Endothelial cell of umbilical vein (primary cell): ENCODE results near the gene TBC1D10A. TPM values are rescaled to one million over a fixed set of nuclear protein-coding genes. Genes with fewer than 3 reads are reported as not detected.

Source experiments
- BruUV-seq: library from RNA; stranded (reverse); fragments of 400-500 nt; replicated peaks from 2 replicates; lab custom pipeline; 2021; lab: Mats Ljungman, UMichigan
- CTCF ChIA-PET: fragments of 300-600, 350-600 bp; sonication (Branson Sonifier 250); formaldehyde crosslinking; loops from one replicate; lab custom pipeline; 2021; ENCODE audit warnings: antibody characterized with exemption, inconsistent platforms; lab: Charles Lee
- POLR2A ChIA-PET: fragments of 300-600, 350-600 bp; sonication (Branson Sonifier 250); formaldehyde crosslinking; loops from one replicate; lab custom pipeline; 2021; ENCODE audit warnings: antibody characterized with exemption, inconsistent platforms; lab: Charles Lee
- DNase-seq: peaks from one replicate; pipeline ENCODE4 v3.0.0-alpha.2; 2011; ENCODE audit warnings: low read depth, low spot score
- FAIRE-seq: peaks from 2 replicates; lab custom pipeline; 2011; peaks lifted over from hg19 to GRCh38; lab: Jason Lieb, UNC
- H2AFZ ChIP-seq: 2 replicates; pipeline ENCODE4 v1.6.0; 2012; ENCODE audit warnings: low read depth, low read length, control low read depth, inconsistent platforms
- H3K27ac ChIP-seq: 2 replicates; pipeline ENCODE4 v1.5.1; 2011; ENCODE audit warnings: low read depth, mild to moderate bottlenecking, control low read depth, low read length, moderate library complexity; ENCODE audit not compliant: insufficient read depth
- H3K27me3 ChIP-seq, 2 experiments: 2 replicates each; pipeline versions ENCODE4 v1.6.0 to v1.6.1; 2011; ENCODE audit warnings: low read length in 2 of 2, mixed read lengths in 1 of 2; ENCODE audit not compliant: control insufficient read depth in 2 of 2, insufficient read depth in 2 of 2
- H3K36me3 ChIP-seq, 2 experiments: 2 replicates in 1 of 2; 3 replicates in 1 of 2; pipeline ENCODE4 v1.5.1; 2011; ENCODE audit warnings: low read length in 2 of 2, mild to moderate bottlenecking in 1 of 2, moderate library complexity in 1 of 2; ENCODE audit not compliant: control insufficient read depth in 2 of 2, insufficient read depth in 2 of 2; ENCODE audit errors: extremely low read depth in 1 of 2
- H3K4me1 ChIP-seq: 3 replicates; pipeline ENCODE4 v1.5.1; 2011; ENCODE audit warnings: mild to moderate bottlenecking, low read length; ENCODE audit not compliant: control insufficient read depth, insufficient read depth; ENCODE audit errors: extremely low read depth
- H3K4me2 ChIP-seq: 2 replicates; pipeline ENCODE4 v1.6.1; 2011; ENCODE audit warnings: low read length, control low read depth, mixed read lengths; ENCODE audit not compliant: insufficient read depth
- H3K4me3 ChIP-seq, 3 experiments: fragments of 200-600 bp in 1 of 3; sonication (generic), shearing (Covaris generic) in 1 of 3; replicated peaks in 1 of 3; 2 replicates each; pipeline ENCODE4 v1.5.1; 2011 to 2016; ENCODE audit warnings: control low read depth in 3 of 3, low read length in 3 of 3, mild to moderate bottlenecking in 2 of 3, inconsistent platforms in 1 of 3, low read depth in 1 of 3, moderate library complexity in 1 of 3; ENCODE audit not compliant: insufficient read depth in 1 of 3
- H3K79me2 ChIP-seq: 2 replicates; pipeline ENCODE4 v1.6.0; 2012; ENCODE audit warnings: low read length, inconsistent platforms; ENCODE audit not compliant: control insufficient read depth, insufficient read depth
- H3K9ac ChIP-seq: replicated peaks from 2 replicates; pipeline ENCODE3; 2011; ENCODE audit warnings: low read length, control low read depth; ENCODE audit not compliant: insufficient read depth; ENCODE audit errors: extremely low read depth
- H3K9me1 ChIP-seq: replicated peaks from 3 replicates; pipeline ENCODE4 v1.6.0; 2011; ENCODE audit warnings: mild to moderate bottlenecking, low read length; ENCODE audit not compliant: control insufficient read depth, insufficient read depth; ENCODE audit errors: extremely low read depth
- H3K9me3 ChIP-seq: replicated peaks from 2 replicates; pipeline ENCODE4 v1.5.1; 2012; ENCODE audit warnings: low read length, inconsistent platforms; ENCODE audit not compliant: control insufficient read depth, insufficient read depth
- H4K20me1 ChIP-seq: replicated peaks from 2 replicates; pipeline ENCODE3; 2011; ENCODE audit warnings: mild to moderate bottlenecking, low read length; ENCODE audit not compliant: control insufficient read depth, insufficient read depth; ENCODE audit errors: extremely low read depth
- CTCF ChIP-seq, 2 donors: IDR thresholded peaks; 1 replicate in 1 of 2; 2 replicates in 1 of 2; pipeline ENCODE4 v1.5.1; 2011; ENCODE audit warnings: low read length in 2 of 2, mild to moderate bottlenecking in 2 of 2, moderate library complexity in 2 of 2, control low read depth in 1 of 2, inconsistent platforms in 1 of 2, low read depth in 1 of 2; ENCODE audit not compliant: insufficient read depth in 1 of 2; ENCODE audit errors: extremely low read depth in 1 of 2
- EZH2 ChIP-seq: IDR thresholded peaks from 2 replicates; pipeline ENCODE4 v1.6.1; 2012; ENCODE audit warnings: borderline replicate concordance, low read depth, mild to moderate bottlenecking, moderate library complexity, low read length, inconsistent platforms; ENCODE audit not compliant: severe bottlenecking
- FOS ChIP-seq: IDR thresholded peaks from 2 replicates; pipeline ENCODE4 v1.6.1; 2011; ENCODE audit warnings: mild to moderate bottlenecking, low read length, moderate library complexity, borderline replicate concordance; ENCODE audit not compliant: insufficient read depth
- GATA2 ChIP-seq: IDR thresholded peaks from 2 replicates; pipeline ENCODE4 v1.7.0; 2011; ENCODE audit warnings: low read depth, mild to moderate bottlenecking, moderate library complexity, mixed read lengths, low read length; ENCODE audit not compliant: insufficient read length, insufficient read depth
- JUN ChIP-seq: IDR thresholded peaks from 2 replicates; pipeline ENCODE4 v1.6.1; 2011; ENCODE audit warnings: borderline replicate concordance, low read depth; ENCODE audit not compliant: insufficient read length, insufficient read depth
- MYC ChIP-seq: IDR thresholded peaks from one replicate; pipeline ENCODE4 v1.6.1; 2011; ENCODE audit warnings: mild to moderate bottlenecking, low read depth, low read length
- POLR2A ChIP-seq: IDR thresholded peaks from 2 replicates; pipeline ENCODE4 v1.6.1; 2012; ENCODE audit warnings: low read depth, mild to moderate bottlenecking, control low read depth, low read length
- POLR2AphosphoS5 ChIP-seq: IDR thresholded peaks from 2 replicates; pipeline ENCODE4 v1.6.1; 2012; ENCODE audit warnings: low read depth, mild to moderate bottlenecking, control low read depth, low read length, moderate library complexity; ENCODE audit not compliant: insufficient read depth
- dilution Hi-C: fragments of 300-500 bp; cut with MboI; formaldehyde crosslinking; loops from one replicate; pipeline ENCODE4 v1.15.0; 2019; ENCODE audit warnings: low sequenced_read_pairs; ENCODE audit not compliant: extremely low pct_ligation_motif_present
- intact Hi-C: fragments of 100-400 bp; cut with micrococcal nuclease; formaldehyde crosslinking; loops from one replicate; pipeline ENCODE4 v1.10.0; 2022
- polyA plus RNA-seq, 4 experiments: library from polyadenylated mRNA; depleted of rRNA in 3 of 4; stranded (reverse) in 3 of 4; unstranded in 1 of 4; fragments of >200 nt; gene quantifications; 2 replicates each; pipeline versions ENCODE4 v1.2.1 to v1.2.3, GENCODE V29; 2011 to 2012; ENCODE audit warnings: missing spikeins in 1 of 4
- total RNA-seq: library from RNA; stranded (reverse); gene quantifications from 2 replicates; pipeline ENCODE4 v1.2.3, GENCODE V29; 2021
- TF ChIP-seq, protein P1 (sequence below): IDR thresholded peaks from 2 replicates; pipeline ENCODE4 v1.6.1; 2011; ENCODE audit not compliant: insufficient read depth, insufficient read length

The TBC1D10A gene
- total and polyA plus RNA-seq, 2 donors (not counting 3 experiments of a cell fraction or from before 2014, with no cell fraction given) = 10.0 to 11.9 TPM

DNA sequence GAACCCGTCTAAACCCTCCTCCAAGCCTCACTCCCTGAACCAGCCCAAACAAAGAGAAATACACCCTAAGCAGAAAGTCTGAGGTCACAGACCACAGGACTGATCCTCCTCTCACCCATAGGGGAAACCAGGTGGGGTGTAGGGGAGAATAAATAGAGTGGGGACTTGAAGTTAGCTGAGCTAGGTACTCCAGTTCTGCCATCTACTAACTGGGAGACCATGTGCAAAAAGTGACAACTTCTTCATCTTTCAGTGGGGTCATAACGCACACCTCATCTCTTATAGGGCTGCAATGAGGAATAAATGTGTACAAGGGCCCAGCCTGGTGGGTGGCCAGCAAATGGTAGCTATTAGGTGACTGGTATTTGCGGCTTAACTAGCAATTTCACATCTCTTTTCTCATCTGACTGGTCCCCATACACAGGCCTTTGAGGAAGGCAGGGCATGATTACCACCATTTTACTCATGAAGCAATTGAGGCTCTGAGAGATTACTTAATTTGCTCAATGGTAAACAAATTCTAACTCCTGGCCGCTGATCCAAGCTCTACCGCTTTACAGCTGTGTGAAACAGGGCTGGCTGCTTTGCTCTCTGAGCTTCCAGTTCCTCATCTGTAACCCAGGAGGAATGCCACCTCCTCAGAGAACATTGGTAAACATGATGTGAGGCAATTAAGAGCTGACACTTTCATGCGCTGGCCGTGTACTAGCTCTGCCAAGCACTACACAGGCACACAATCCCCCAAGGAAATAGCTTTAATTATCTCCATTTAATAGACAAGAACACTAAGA, 16.6 kb downstream of the TBC1D10A start:
- no peak for TF ChIP-seq MYC
- TF ChIP-seq, protein P1, sequence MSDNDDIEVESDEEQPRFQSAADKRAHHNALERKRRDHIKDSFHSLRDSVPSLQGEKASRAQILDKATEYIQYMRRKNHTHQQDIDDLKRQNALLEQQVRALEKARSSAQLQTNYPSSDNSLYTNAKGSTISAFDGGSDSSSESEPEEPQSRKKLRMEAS = no peak
- no peak for TF ChIP-seq EZH2
- no peak for TF ChIP-seq CTCF (IDR thresholded peaks at IDR 0.05; ENCODE audit: extremely low read depth in 1 of 2, insufficient read depth in 1 of 2, low read depth in 1 of 2, low read length in 2 of 2)
- TF ChIP-seq GATA2 = no peak
- no peak for TF ChIP-seq POLR2AphosphoS5
- no peak for TF ChIP-seq FOS
- TF ChIP-seq JUN = no peak
- no peak for TF ChIP-seq POLR2A
- no TSS peak for BruUV-seq
- FAIRE-seq = no peak
- H2AFZ ChIP-seq = no peak overlapping the region
- no peak for DNase-seq
- intact Hi-C loops (no loop called here), dilution Hi-C loops (no loop called here)
- ChIA-PET POLR2A (interaction anchor here (0.9 kb wide), 1 partner anchor 796 kb away, joined by 3 read pairs; no protein-coding TSS in a partner anchor), CTCF (interaction anchor here (0.6 to 2.2 kb wide), 4 partner anchors 9 to 121 kb away, joined by 3 to 12 read pairs (median 3); partner anchors contain the start of gene CASTOR1)
- H3K4me1 ChIP-seq = peaks cover 14% of the 10 kb centered on the region
- no peaks in the 10 kb centered on the region for H3K27me3 ChIP-seq
- H3K9me3 ChIP-seq = no peaks in the 10 kb centered on the region
- no peaks in the 10 kb centered on the region for H4K20me1 ChIP-seq
- no peak overlapping the region for H3K27ac ChIP-seq
- no peak overlapping the region for H3K4me2 ChIP-seq
- no peak overlapping the region for H3K9ac ChIP-seq
- H3K4me3 ChIP-seq = no peak overlapping the region
- no peaks in the 10 kb centered on the region for H3K9me1 ChIP-seq
- H3K36me3 ChIP-seq = no peaks in the 10 kb centered on the region
- no peaks in the 10 kb centered on the region for H3K79me2 ChIP-seq
